Parathyroid adenoma (tissue), 2 donors: ENCODE results near the gene ARID4A.
"Not testable (repeated sequence)": the region's sequence is repeated elsewhere in the genome, so short reads cannot be mapped to it uniquely, and the experiment has no call there.

ENCODE experiments used
- H2AFZ ChIP-seq: fragments of 300-600 bp; sonication (generic); one replicate; pipeline ENCODE4 v1.7.0; 2017; ENCODE audit warnings: antibody characterized with exemption, mild to moderate bottlenecking
- H3K27ac ChIP-seq: fragments of 300-600 bp; sonication (generic); one replicate; pipeline ENCODE4 v1.7.0; 2017
- H3K27me3 ChIP-seq: fragments of 300-600 bp; sonication (generic); one replicate; pipeline ENCODE4 v1.7.0; 2017; ENCODE audit warnings: low read length; ENCODE audit not compliant: control insufficient read depth, insufficient read depth
- H3K36me3 ChIP-seq: fragments of 300-600 bp; sonication (generic); one replicate; pipeline ENCODE4 v1.7.0; 2017; ENCODE audit warnings: low read length; ENCODE audit not compliant: control insufficient read depth, insufficient read depth
- H3K4me1 ChIP-seq: fragments of 300-600 bp; sonication (generic); one replicate; pipeline ENCODE4 v1.7.0; 2017; ENCODE audit warnings: control low read depth
- H3K4me2 ChIP-seq: fragments of 300-600 bp; sonication (generic); one replicate; pipeline ENCODE4 v1.7.0; 2017; ENCODE audit warnings: low read length
- H3K4me3 ChIP-seq: fragments of 300-600 bp; sonication (generic); one replicate; pipeline ENCODE4 v1.7.0; 2017; ENCODE audit warnings: low read depth, low read length
- H3K79me2 ChIP-seq: fragments of 300-600 bp; sonication (generic); one replicate; pipeline ENCODE4 v1.7.0; 2017; ENCODE audit warnings: control low read depth
- H3K9ac ChIP-seq: fragments of 300-600 bp; sonication (generic); one replicate; pipeline ENCODE4 v1.7.0; 2017; ENCODE audit warnings: mild to moderate bottlenecking
- H3K9me3 ChIP-seq: fragments of 300-600 bp; sonication (generic); one replicate; pipeline ENCODE4 v1.7.0; 2017; ENCODE audit warnings: low read length; ENCODE audit not compliant: control insufficient read depth
- CTCF ChIP-seq: fragments of 300-600 bp; sonication (generic); IDR thresholded peaks from one replicate; pipeline ENCODE4 v1.7.0; 2017; ENCODE audit warnings: antibody characterized with exemption, mild to moderate bottlenecking
- donor health status: primary hyperparathyroidism.

ARID4A gene

GRCh38 chr14:58298477-58299400 lies at the start of gene ARID4A:
Gene ARID4A (plus strand): TSS chr14:58298555. CDS start chr14:58299855, 1,300 bp downstream.
- Histone ChIP-seq H2AFZ (peak within 1 kb of the TSS; percentile 92), H3K9ac (peak within 1 kb of the TSS; percentile 77), H3K4me2 (peak within 1 kb of the TSS; percentile 92), H3K36me3 (no peaks in the 10 kb centered on the region), H3K79me2 (peaks cover 40% of the 10 kb centered on the region), H3K9me3 (no peaks in the 10 kb centered on the region), H3K27ac (peak within 1 kb of the TSS; percentile 98), H3K4me3 (peak within 1 kb of the TSS; percentile 81), H3K27me3 (no peaks in the 10 kb centered on the region), H3K4me1 (peaks cover 8% of the 10 kb centered on the region)
- TF ChIP-seq CTCF: no peak

- H3K27ac ChIP-seq: no peak overlapping the region
- peaks cover 47% of the 10 kb centered on the region for H3K79me2 ChIP-seq
- H3K27me3 ChIP-seq: no peaks in the 10 kb centered on the region
- H2AFZ ChIP-seq: no peak overlapping the region
- H3K4me2 ChIP-seq: no peak overlapping the region
- TF ChIP-seq CTCF: no peak
- H3K4me1 ChIP-seq: no peaks in the 10 kb centered on the region
- H3K9me3 ChIP-seq: no peaks in the 10 kb centered on the region
- no peaks in the 10 kb centered on the region for H3K36me3 ChIP-seq
- no peak overlapping the region for H3K4me3 ChIP-seq
- no peak overlapping the region for H3K9ac ChIP-seq
Measured at GRCh38 chr14:58249611-58250010, 48.7 kb upstream of the ARID4A start.

- H3K9ac ChIP-seq: no peak overlapping the region
- H3K4me1 ChIP-seq: no peaks in the 10 kb centered on the region
- no peak overlapping the region for H2AFZ ChIP-seq
- no peaks in the 10 kb centered on the region for H3K36me3 ChIP-seq
- TF ChIP-seq CTCF: no peak
- H3K4me2 ChIP-seq: no peak overlapping the region
- no peak overlapping the region for H3K27ac ChIP-seq
- no peaks in the 10 kb centered on the region for H3K9me3 ChIP-seq
- no peaks in the 10 kb centered on the region for H3K27me3 ChIP-seq
- H3K4me3 ChIP-seq: no peak overlapping the region
- peaks cover 12% of the 10 kb centered on the region for H3K79me2 ChIP-seq
Measured at GRCh38 chr14:58258156-58258555, 40.2 kb upstream of the ARID4A start.

- not testable (repeated sequence) for H3K36me3 ChIP-seq, H2AFZ ChIP-seq
Measured at GRCh38 chr14:58262005-58262404, 36.4 kb upstream of the ARID4A start.

GRCh38 chr14:58265401-58265800 lies 33.0 kb upstream of the ARID4A start:
- Histone ChIP-seq H3K4me1 (peaks cover 4% of the 10 kb centered on the region), H3K27me3 (no peaks in the 10 kb centered on the region), H3K36me3 (no peaks in the 10 kb centered on the region), H2AFZ (no peak overlapping the region), H3K9me3 (no peaks in the 10 kb centered on the region), H3K79me2 (peaks cover 4% of the 10 kb centered on the region), H3K4me2 (peak overlapping the region; percentile 55), H3K9ac (no peak overlapping the region), H3K27ac (peak overlapping the region; percentile 11), H3K4me3 (no peak overlapping the region)
- TF ChIP-seq CTCF: no peak

More at GRCh38 chr14:58262005-58262404, 36.4 kb upstream of the ARID4A start:
- H3K4me2 ChIP-seq, H3K9ac ChIP-seq, H3K27ac ChIP-seq, H3K4me3 ChIP-seq, H3K79me2 ChIP-seq, H3K9me3 ChIP-seq, H3K4me1 ChIP-seq, H3K27me3 ChIP-seq: not testable (repeated sequence)
